ENCODE results near the gene ZBTB49.

ZBTB49 gene

GRCh38 chr4:4284827-4285618 lies 5.0 kb upstream of the ZBTB49 start:
- DNase-seq, result no peak

DNA sequence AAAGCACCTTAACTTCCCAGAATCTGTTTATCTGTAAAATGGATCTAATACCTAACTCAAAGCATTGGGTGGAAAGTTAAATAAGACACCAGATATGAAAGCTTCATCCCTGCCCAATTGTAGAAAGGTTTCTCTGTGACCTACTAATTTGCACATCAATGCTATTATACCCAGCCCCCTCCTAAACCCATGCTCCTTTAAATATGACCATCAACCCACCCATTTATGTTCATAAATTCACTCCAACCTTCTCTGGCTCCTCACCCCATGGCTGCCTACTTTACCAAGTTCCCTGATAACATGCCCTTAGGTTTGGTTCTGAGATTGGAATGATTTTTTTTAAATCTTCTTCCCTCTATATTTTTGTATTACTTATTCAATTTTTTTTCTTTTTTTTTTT lies 2.0 kb upstream of the ZBTB49 start:
- no peak for DNase-seq

DNA sequence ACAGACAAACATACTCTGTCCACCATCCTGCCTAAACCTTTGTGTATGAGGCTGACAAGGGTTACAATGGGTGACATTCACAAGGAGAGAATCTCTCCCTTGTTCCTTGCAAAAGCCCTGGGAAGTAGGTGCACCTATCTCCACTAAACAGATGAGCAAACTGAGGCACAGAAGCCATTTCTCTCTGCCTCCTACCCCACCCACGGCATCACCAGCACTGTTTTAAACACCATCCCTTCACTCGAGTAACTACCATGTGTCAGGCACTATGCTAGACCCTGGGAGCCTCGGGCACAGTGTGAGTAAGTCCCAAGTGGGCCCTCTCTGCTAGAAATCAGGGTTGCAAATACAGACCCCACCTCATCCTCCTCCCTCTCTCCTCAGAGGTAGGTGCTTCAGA lies 996 bp upstream of the ZBTB49 start:
- no peak for DNase-seq

GRCh38 chr4:4289597-4289940 lies 482 bp upstream of the ZBTB49 start:
- DNase-seq, result peak; percentile 3

DNA sequence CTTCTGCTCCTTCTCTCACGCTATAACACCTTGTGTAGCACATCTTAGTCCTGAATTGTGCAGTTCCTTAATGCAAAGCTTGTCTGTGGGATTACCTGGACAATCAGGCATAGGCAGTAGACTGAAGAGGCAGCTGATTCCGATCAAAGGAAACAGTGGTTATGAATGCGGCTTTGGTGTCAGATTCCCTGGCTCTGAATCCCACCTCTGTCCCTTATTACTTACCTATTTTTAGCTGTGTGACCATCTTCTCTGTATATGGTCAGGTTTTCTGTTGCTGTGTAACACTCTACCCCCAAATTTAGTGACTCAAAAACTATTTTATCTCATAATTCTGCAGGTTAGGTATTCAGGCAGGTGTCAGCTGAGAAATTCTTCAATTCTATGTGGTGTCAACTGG lies 3.2 kb downstream of the ZBTB49 start:
- DNase-seq, result no peak

- DNase-seq, result no peak
Measured at GRCh38 chr4:4296283-4296846, 6.3 kb downstream of the ZBTB49 start.

DNA sequence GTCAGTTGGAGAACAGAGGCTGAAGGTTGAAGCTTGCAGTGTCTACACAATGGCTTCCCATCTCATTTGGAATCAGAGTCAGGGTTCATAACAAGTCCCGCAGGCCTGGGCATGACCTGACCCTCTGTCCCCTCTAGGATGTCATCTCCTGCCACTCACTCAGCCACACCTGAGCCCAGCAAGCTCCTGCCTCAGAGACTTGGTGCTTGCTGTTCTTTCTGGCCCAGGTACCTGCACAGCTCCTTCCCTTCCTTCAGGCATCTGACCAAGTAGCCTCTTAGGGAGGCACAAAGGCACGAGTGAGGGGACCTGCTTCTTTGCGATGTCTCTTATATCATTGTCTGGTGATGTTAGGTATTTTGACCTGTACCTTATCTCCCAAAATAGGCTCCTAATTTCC lies 9.0 kb downstream of the ZBTB49 start:
- no peak for DNase-seq

- DNase-seq, result no peak
Measured at GRCh38 chr4:4302001-4302400, 11.9 kb downstream of the ZBTB49 start.

DNA sequence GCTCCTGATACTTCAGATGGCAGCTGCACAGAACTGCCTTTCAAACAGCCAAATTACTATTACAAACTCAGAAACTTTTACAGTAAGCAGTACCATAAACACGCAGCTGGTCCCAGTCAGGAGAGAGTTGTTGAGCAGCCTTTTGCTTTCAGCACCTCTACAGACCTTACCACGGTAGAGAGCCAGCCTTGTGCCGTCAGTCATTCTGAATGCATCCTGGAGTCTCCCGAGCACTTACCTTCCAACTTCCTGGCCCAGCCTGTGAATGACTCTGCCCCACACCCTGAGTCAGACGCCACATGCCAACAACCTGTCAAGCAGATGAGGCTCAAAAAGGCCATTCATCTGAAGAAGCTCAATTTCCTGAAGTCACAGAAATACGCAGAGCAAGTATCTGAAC lies 12.4 kb downstream of the ZBTB49 start:
- no peak for DNase-seq

- no peak for DNase-seq
Measured at GRCh38 chr4:4306920-4307319, 16.9 kb downstream of the ZBTB49 start.

DNA sequence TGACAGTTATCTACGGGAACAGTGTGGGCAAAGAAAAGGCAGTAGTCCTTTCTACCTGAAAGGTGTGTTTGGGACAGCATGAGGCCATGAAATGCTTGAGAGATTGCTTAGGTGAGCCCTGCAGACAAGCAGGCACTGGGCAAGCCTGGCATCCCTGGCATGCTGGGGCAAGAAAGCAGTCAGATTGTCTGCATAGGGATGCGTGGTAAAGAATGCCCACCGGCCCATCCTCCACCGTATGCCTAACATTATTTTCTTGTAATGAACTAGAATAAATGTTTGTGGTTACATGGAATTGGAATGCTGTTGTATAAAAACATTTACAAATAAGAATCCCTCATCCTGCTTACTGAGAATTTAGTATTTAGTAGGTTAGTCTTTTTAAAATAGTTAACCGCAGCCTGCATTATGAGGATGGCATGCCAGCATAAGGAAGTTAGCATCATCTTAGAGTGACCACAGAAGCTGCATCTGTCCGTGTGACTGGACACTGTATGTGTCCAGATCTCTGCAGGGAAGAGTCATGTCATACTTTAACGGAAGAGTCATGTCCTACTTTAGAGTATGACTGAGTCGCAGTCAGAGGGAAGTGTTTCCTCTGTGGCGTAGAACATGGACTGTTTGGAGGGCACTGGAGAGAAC lies 18.9 kb downstream of the ZBTB49 start:
- DNase-seq, result peak; percentile 33

DNA sequence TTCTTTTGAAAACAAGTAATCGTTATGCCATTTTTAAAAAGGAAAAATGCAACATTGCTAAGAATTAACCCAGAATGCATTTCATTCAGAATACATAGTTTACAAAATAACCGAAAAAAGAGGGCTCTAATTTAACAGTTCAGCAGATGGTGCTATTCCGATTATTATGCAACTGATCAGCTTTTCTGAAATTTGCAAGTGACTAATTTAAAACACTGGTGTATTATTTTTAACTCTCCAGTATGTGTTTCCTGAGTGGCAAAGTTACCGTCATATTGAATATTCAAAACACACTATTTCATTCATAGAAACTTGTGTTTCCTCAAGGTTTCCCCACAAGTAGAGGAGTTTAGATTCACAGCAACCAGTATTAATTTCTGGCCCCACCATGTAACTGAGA lies 21.1 kb downstream of the ZBTB49 start:
- DNase-seq, result no peak

DNA sequence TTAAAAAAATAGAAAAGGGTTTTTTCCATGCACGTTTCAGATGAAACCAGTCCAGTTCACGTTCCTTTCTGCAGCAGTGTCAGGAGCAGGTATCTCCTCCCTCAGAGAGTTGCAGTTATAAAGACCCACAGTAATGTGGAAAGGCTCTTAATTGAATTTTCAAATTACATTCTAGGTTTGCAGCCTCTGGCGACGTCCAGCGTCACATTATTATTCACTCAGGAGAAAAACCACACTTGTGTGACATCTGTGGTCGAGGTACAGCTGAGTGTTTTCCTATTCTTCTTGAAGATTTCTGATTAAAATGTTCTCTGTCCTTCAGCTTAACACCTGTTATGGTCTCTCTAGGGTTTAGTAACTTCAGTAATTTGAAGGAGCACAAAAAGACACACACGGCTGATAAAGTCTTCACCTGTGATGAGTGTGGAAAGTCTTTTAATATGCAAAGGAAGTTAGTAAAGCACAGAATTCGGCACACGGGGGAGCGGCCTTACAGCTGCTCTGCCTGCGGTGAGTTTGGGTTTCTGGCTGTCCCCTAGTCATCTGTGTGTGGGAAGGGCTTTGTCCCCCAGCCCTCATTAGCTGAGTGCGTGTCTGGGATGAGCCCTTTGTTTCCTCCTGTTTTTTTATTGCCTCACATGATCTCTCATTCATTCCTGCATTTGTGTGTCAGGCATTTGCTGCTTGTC lies 25.6 kb downstream of the ZBTB49 start:
- no peak for DNase-seq

DNA sequence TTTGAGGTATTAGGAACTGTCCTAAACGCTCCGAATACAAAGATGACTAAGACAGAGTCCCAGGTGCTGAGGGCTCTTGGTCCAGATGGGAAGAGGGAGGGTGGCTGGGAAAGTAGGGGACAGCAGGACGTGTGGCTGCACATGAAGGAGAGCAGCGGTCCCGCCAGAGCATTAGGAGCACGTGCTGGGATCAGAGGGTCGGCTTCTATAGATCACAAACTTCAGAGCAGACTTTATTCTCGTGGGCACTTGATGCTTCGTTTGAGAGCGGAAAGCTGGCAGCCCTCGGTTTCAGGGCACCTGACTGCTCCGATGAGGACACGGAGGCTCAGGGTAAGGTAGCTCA lies 26.1 kb downstream of the ZBTB49 start:
- no peak for DNase-seq

GRCh38 chr4:4317496-4318232 lies 27.6 kb downstream of the ZBTB49 start:
- no peak for DNase-seq

DNA sequence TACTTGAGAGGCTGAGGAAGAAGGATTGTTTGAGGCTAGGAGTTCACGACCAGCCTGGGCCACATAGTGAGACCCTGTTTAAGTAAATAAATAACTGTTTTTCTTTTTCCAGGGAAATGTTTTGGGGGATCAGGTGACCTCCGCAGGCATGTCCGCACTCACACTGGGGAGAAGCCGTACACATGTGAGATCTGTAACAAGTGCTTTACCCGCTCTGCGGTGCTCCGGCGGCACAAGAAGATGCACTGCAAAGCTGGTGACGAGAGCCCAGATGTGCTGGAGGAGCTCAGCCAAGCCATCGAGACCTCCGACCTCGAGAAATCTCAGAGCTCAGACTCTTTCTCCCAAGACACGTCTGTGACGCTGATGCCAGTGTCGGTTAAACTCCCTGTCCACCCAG lies 30.5 kb downstream of the ZBTB49 start:
- no peak for DNase-seq

DNA sequence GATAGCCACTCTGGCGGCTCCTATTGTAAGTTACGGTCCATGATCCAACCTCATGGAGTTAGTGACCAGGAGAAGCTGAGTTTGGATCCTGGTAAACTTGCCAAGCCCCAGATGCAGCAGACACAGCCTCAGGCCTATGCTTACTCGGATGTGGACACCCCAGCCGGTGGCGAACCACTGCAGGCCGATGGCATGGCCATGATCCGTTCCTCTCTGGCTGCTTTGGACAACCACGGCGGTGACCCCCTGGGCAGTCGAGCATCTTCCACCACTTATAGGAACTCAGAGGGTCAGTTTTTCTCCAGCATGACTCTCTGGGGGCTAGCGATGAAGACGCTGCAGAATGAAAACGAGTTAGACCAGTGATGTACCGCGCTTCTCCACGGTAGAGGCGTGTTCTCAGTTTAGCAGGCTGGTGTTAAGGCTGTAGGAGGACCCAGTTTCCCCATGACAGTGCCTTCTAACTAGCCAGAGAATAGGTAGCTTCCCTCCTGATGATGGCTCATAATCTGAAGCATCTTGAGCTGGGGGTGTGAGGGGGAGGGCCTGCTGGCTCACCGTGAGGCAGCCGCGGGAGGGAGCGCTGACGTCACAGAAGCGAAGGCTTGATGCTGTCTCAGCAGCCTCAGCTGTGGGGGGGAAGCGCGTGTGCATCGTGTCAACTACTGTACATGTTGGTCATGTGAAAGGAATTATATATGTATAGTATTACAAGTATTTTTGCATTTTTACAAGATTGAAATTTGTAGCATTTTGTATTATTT lies 31.1 kb downstream of the ZBTB49 start:
- no peak for DNase-seq

- no peak for DNase-seq
Measured at GRCh38 chr4:4321951-4322688, 32.1 kb downstream of the ZBTB49 start.

DNA sequence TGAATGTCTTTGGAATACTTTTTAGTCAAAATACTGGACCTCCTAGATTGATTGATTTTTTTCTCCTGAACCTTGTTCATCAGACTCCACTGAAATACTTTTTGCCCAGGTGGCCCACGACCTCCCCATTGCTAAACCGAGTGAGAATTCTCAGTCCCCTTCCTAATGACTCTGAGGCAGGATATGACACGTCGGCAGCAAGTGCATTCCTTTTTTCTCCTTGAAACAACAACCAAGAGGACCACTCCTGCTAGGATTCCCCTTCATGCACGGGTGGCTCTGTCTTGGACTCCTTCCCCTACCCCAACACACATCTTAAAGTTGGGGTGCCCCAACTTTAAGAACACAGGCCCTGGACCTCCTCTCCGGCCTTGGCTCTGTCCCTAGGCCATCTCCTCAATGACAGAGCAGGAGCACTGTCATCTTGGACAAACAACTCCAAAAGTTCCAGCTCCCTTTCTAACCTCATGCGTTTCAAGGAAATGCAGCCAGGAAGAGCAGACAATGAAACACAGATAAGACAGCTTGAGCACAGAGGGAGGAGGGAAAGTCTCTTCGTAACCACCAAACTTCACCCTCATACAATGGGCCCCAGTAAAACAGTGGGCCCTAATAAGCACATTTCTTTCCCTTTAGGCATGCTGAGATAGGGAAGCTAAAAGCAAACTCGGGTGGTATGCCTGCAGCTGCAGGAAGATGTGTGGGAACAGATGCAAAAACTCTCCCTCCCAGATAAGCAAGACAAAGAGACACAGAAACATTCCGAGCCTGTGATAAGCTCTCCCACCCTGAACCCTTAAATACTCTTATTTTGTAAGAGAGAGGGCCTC lies 33.9 kb downstream of the ZBTB49 start:
- DNase-seq, result no peak

DNA sequence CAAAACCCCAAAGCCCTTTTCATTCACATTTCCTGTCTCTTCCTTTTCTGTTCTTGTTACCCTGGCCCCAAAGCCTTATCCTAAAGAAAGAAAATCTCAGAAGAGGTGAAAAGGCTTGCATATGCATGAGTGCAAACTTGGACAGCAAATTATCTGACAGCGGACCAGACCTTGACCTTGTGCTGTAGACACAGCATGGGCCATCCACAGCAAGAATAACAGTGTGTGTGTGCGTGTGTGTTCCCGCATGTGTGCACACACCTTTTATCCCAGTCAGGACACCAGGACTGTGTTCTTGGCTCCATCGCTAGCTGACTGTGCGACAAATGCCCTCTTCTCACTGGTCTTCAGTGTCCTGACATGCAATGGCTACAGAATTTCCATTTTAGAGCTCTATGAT lies 35.3 kb downstream of the ZBTB49 start:
- no peak for DNase-seq

- DNase-seq, result no peak
Measured at GRCh38 chr4:4326166-4326565, 36.1 kb downstream of the ZBTB49 start.

Measured in fibroblast of skin of right quadriceps (primary cell).